BLaER1 treated with 17β-estradiol and CSF1 and Interleukin-3, amounts not matched to agents 10 nM and 100 nM (cell line): ENCODE measurements around the gene ZNF26.
"Not testable (repeated sequence)": the region's sequence is repeated elsewhere in the genome, so short reads cannot be mapped to it uniquely, and the experiment has no call there.

Source experiments
- H3K27ac ChIP-seq, 11 experiments: shearing (Covaris generic); formaldehyde crosslinking; 2 replicates each; pipeline ENCODE4 v1.8.1; 2022
- H3K27me3 ChIP-seq, 11 experiments: shearing (Covaris generic); formaldehyde crosslinking; 2 replicates each; pipeline ENCODE4 v1.8.1; 2022
- H3K36me3 ChIP-seq, 11 experiments: shearing (Covaris generic); formaldehyde crosslinking; 2 replicates each; pipeline ENCODE4 v1.8.1; 2022
- H3K4me1 ChIP-seq, 10 experiments: shearing (Covaris generic); formaldehyde crosslinking; 2 replicates each; pipeline ENCODE4 v1.8.1; 2022
- H3K4me2 ChIP-seq, 11 experiments: shearing (Covaris generic); formaldehyde crosslinking; 2 replicates each; pipeline ENCODE4 v1.8.1; 2022
- H3K4me3 ChIP-seq, 10 experiments: shearing (Covaris generic); formaldehyde crosslinking; 2 replicates each; pipeline ENCODE4 v1.8.1; 2022
- H3K9ac ChIP-seq, 11 experiments: shearing (Covaris generic); formaldehyde crosslinking; 2 replicates each; pipeline ENCODE4 v1.8.1; 2022
- H3K9me3 ChIP-seq, 11 experiments: shearing (Covaris generic); formaldehyde crosslinking; replicated peaks in 1 of 11; 2 replicates each; pipeline ENCODE4 v1.8.1; 2022
- H4K20me1 ChIP-seq, 11 experiments: shearing (Covaris generic); formaldehyde crosslinking; 2 replicates each; pipeline ENCODE4 v1.8.1; 2022
- Cebpa-rat ChIP-seq, 11 experiments: shearing (Covaris generic); IDR thresholded peaks; 2 replicates each; pipeline ENCODE4 v1.8.1; 2022

The ZNF26 gene

DNA sequence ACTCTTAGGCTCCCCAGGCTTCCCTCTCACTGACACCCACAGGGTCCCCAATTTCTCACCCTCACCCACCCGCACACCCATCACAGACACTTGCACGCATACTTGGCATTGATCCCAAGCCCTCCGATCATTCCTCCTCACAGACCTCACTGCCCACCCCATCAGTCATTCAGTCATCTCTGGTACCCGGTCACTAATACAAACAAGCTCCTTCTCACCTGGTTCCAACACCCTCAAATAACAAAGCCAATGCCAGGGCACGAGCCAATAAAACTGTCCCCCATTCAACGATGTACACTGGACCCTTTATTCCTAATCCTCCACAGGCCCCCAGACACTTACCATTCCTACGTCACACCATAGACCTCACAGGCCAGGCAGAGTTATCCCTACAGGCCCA lies 32.4 kb upstream of the ZNF26 start:
- Histone ChIP-seq H3K4me2 (no peak overlapping the region), H3K36me3 (peaks cover 41 to 52% (median 49%) of the 10 kb centered on the region in 11 experiments), H4K20me1 (no peaks in the 10 kb centered on the region), H3K4me3 (peak overlapping the region in 1 of 10 experiments; percentile 6; a peak in 2 of 20 replicates), H3K27ac (no peak overlapping the region), H3K27me3 (no peaks in the 10 kb centered on the region), H3K9ac (no peak overlapping the region), H3K9me3 (peaks cover 65 to 91% (median 80%) of the 10 kb centered on the region in 11 experiments), H3K4me1 (peaks cover 7 to 17% (median 11%) of the 10 kb centered on the region in 10 experiments; a peak in 19 of 20 replicates)
- TF ChIP-seq Cebpa-rat (IDR thresholded peaks at IDR 0.05) = no peak

- Histone ChIP-seq H3K4me3 (peak overlapping the region in 8 of 10 experiments; percentile 70 to 91 (median 80); a peak in 8 of 20 replicates), H3K9ac (no peak overlapping the region; a peak in 1 of 22 replicates), H3K4me2 (peak overlapping the region; percentile 78 to 97 (median 91); a peak in 20 of 22 replicates), H3K27me3 (no peaks in the 10 kb centered on the region), H3K27ac (0 out of 22 replicates have a peak overlapping the region, but pooled peaks of 1 of the 11 experiments have one; percentile 90), H3K9me3 (peaks cover 58 to 90% (median 73%) of the 10 kb centered on the region in 11 experiments), H3K4me1 (peaks cover 7 to 17% (median 11%) of the 10 kb centered on the region in 10 experiments; a peak in 19 of 20 replicates), H3K36me3 (peaks cover 33 to 44% (median 41%) of the 10 kb centered on the region in 11 experiments), H4K20me1 (no peaks in the 10 kb centered on the region)
- TF ChIP-seq Cebpa-rat (IDR thresholded peaks at IDR 0.05) = no peak
Measured at GRCh38 chr12:132954471-132955048, 31.6 kb upstream of the ZNF26 start.

- Histone ChIP-seq H3K4me1 (peaks cover 7 to 17% (median 11%) of the 10 kb centered on the region in 10 experiments; a peak in 19 of 20 replicates), H3K4me3 (peak overlapping the region; percentile 69 to 91 (median 80)), H3K4me2 (peak overlapping the region; percentile 78 to 97 (median 91)), H3K27me3 (no peaks in the 10 kb centered on the region), H3K27ac (peak overlapping the region; percentile 88 to 95 (median 92)), H3K9me3 (peaks cover 51 to 90% (median 69%) of the 10 kb centered on the region in 11 experiments), H3K9ac (peak overlapping the region; percentile 90 to 97 (median 93)), H3K36me3 (peaks cover 25 to 36% (median 33%) of the 10 kb centered on the region in 11 experiments), H4K20me1 (no peaks in the 10 kb centered on the region)
- TF ChIP-seq Cebpa-rat (IDR thresholded peaks at IDR 0.05) = no peak
Measured at GRCh38 chr12:132955094-132956010, 30.8 kb upstream of the ZNF26 start.

- H3K27ac ChIP-seq = peak within 1 kb of the TSS; percentile 88 to 95 (median 92)
- H3K27me3 ChIP-seq = no peaks in the 10 kb centered on the region
- H3K9me3 ChIP-seq = peaks cover 51 to 90% (median 69%) of the 10 kb centered on the region in 11 experiments
- H4K20me1 ChIP-seq = no peaks in the 10 kb centered on the region
- H3K9ac ChIP-seq = peak within 1 kb of the TSS; percentile 90 to 97 (median 93)
- H3K4me3 ChIP-seq = peak within 1 kb of the TSS; percentile 69 to 91 (median 80)
- peaks cover 7 to 17% (median 11%) of the 10 kb centered on the region in 10 experiments; a peak in 19 of 20 replicates for H3K4me1 ChIP-seq
- H3K36me3 ChIP-seq = peaks cover 18 to 35% (median 25%) of the 10 kb centered on the region in 11 experiments
- peak within 1 kb of the TSS; percentile 79 to 97 (median 93) for H3K4me2 ChIP-seq
- no peak for TF ChIP-seq Cebpa-rat (IDR thresholded peaks at IDR 0.05)
Measured at GRCh38 chr12:132956011-132956788, 30.0 kb upstream of the ZNF26 start, which contains the start of gene ZNF605. Gene ZNF605 (minus strand): TSS chr12:132956306. CDS start chr12:132945635, 10,671 bp downstream.

DNA sequence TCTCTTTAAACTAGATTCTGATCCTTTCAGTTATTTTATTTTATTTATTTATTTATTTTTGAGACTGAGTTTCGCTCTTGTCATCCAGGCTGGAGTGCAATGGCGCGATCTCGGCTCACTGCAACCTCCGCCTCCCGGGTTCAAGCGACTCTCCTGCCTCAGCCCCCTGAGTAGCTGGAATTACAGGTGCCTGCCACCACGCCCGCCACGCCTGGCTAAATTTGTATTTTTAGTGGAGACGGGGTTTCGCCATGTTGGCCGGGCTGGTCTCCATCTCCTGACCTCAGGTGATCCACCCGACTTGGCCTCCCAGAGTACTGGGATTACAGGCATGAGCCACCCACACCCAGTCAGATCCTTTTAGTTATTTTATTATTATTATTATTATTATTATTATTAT lies 24.4 kb upstream of the ZNF26 start:
- not testable (repeated sequence) for H3K27me3 ChIP-seq, H4K20me1 ChIP-seq, H3K4me2 ChIP-seq, H3K4me1 ChIP-seq, H3K4me3 ChIP-seq, H3K9ac ChIP-seq, H3K27ac ChIP-seq
- peaks cover 77 to 99% (median 90%) of the 10 kb centered on the region in 11 experiments for H3K9me3 ChIP-seq
- peaks cover 15 to 62% (median 46%) of the 10 kb centered on the region in 11 experiments; a peak in 21 of 22 replicates for H3K36me3 ChIP-seq

DNA sequence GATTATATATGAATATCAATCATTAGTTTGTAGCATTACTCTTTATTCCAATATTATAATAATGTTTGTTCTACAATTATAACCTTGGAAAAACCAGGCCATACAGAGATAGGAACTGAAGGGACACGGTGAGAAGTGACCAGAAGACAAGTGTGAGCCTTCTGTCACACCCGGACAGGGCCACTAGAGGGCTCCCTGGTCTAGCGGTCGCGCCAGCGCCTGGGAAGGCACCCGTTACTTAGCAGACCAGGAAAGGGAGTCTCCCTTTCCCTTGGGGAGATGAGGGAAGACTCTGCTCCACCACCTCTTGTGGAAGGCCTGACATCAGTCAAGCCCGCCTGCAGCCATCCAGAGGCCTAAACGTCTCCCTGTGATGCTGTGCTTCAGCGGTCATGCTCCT lies 22.2 kb upstream of the ZNF26 start:
- H3K27ac ChIP-seq, H3K9ac ChIP-seq, H3K4me2 ChIP-seq, H4K20me1 ChIP-seq, H3K4me1 ChIP-seq, H3K27me3 ChIP-seq: not testable (repeated sequence)
- Histone ChIP-seq H3K9me3 (peaks cover 83 to 99% (median 91%) of the 10 kb centered on the region in 11 experiments), H3K4me3 (0 out of 20 replicates have a peak overlapping the region, but pooled peaks of 1 of the 10 experiments have one; percentile 11), H3K36me3 (peaks cover 24 to 80% (median 61%) of the 10 kb centered on the region in 11 experiments; a peak in 21 of 22 replicates)

GRCh38 chr12:132965796-132966195 lies 20.4 kb upstream of the ZNF26 start:
- no peak for TF ChIP-seq Cebpa-rat (IDR thresholded peaks at IDR 0.05)
- no peak overlapping the region for H3K27ac ChIP-seq
- no peak overlapping the region for H3K4me3 ChIP-seq
- peaks cover 95 to 100% (median 100%) of the 10 kb centered on the region in 11 experiments for H3K9me3 ChIP-seq
- no peaks in the 10 kb centered on the region for H4K20me1 ChIP-seq
- no peak overlapping the region for H3K9ac ChIP-seq
- no peaks in the 10 kb centered on the region for H3K4me1 ChIP-seq
- no peaks in the 10 kb centered on the region for H3K27me3 ChIP-seq
- H3K4me2 ChIP-seq = no peak overlapping the region
- H3K36me3 ChIP-seq = peaks cover 24 to 76% (median 61%) of the 10 kb centered on the region in 11 experiments; a peak in 21 of 22 replicates

DNA sequence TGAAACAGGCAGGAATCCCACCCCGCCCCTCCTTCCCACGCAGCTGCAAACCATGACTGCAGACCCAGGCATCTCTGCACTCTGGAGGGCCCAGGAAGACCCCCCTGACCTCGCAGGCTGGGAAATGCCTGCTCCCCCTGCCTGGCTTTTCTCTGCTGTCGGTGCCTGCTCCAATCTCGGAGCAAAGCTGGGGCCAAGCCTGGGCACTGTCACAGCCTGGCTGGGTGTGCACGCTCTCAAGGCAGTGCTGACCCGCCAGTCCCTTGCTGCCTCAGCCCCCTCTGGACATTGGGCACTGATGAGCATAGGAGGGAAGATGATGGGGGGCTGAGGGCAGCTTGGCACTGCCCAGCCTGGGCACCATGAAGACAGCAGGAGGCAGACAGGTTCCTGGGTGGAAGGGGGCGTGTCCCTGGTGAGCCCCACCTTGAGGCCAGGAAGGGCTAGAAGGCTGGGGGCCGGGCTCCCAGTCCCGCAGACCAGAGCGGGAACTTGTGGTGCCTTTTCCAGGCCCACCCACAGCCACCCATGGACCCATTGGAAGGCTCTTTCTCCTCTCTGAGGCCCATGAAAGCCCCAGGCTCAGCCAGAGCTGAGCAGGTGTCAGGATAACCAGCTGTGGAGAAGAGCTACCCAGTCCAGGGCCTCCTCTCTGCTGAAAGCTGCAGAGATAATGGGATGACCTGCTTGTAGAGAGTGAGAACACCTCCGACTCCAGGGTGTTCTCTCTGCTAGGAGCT lies 19.3 kb upstream of the ZNF26 start:
- Histone ChIP-seq H3K9me3 (peaks cover 93 to 100% (median 100%) of the 10 kb centered on the region in 11 experiments), H3K27me3 (no peaks in the 10 kb centered on the region), H3K27ac (no peak overlapping the region), H3K9ac (no peak overlapping the region), H3K4me3 (peak overlapping the region in 3 of 10 experiments; percentile 3 to 31 (median 6); a peak in 2 of 20 replicates), H3K4me1 (no peaks in the 10 kb centered on the region), H4K20me1 (no peaks in the 10 kb centered on the region), H3K36me3 (peaks cover 24 to 67% (median 60%) of the 10 kb centered on the region in 11 experiments; a peak in 21 of 22 replicates), H3K4me2 (no peak overlapping the region)
- TF ChIP-seq Cebpa-rat (IDR thresholded peaks at IDR 0.05) = no peak
